SU-DHL-6 (cell line): Measurements from ENCODE around the gene GCH1.

Experiments
- CTCF ChIP-seq: fragments of 200-600 bp; sonication (generic); IDR thresholded peaks from one replicate; pipeline ENCODE4 v1.5.1; 2017; ENCODE audit warnings: antibody characterized with exemption, mild to moderate bottlenecking, low read length, moderate library complexity; ENCODE audit not compliant: insufficient read depth, poor library complexity, severe bottlenecking
- EZH2phosphoT487 ChIP-seq: fragments of 200-600 bp; sonication (generic), shearing (Covaris generic); conservative IDR thresholded peaks from 2 replicates; pipeline ENCODE4 v1.6.1; 2018; ENCODE audit warnings: mild to moderate bottlenecking, antibody characterized with exemption, low read length, moderate library complexity, mixed read lengths

- TF ChIP-seq CTCF: no peak
- no peak for TF ChIP-seq EZH2phosphoT487
Observed at GRCh38 chr14:54864526-54864925, 38.1 kb downstream of the GCH1 start.
